A549 (cell line): ENCODE data around the gene PDGFRA. TPM values are rescaled to one million over a fixed set of nuclear protein-coding genes. Genes with fewer than 3 reads are reported as not detected.

ENCODE experiments used
- ATAC-seq, 2 experiments: fragments of 200-7000 bp in 1 of 2; fragments of >200 bp in 1 of 2; cut with Nextera tagmentation in 1 of 2; cut with Tn5 transposase in 1 of 2; 3 replicates each; pipeline versions ENCODE4 v1.8.0 to v1.9.1; 2018 to 2020; ENCODE audit warnings: mild to moderate bottlenecking in 1 of 2, moderate library complexity in 1 of 2
- CTCF ChIA-PET: fragments of 300-600 bp; sonication (Branson Sonifier 250); formaldehyde crosslinking; extraction: SDS; loops from one replicate; lab custom pipeline; 2021; ENCODE audit warnings: antibody characterized with exemption, inconsistent platforms; lab: Yijun Ruan, JAX
- POLR2A ChIA-PET: fragments of 350-600 bp; formaldehyde crosslinking; extraction: SDS; loops from one replicate; lab custom pipeline; 2021; ENCODE audit warnings: antibody characterized with exemption, inconsistent platforms; lab: Yijun Ruan, JAX
- DNase-seq, 2 experiments: peaks; one replicate each; pipeline versions ENCODE4 v3.0.0 to v3.0.0-alpha.2; 2011 to 2016; ENCODE audit warnings: low read depth in 1 of 2, low spot score in 1 of 2
- FAIRE-seq: peaks from 2 replicates; lab custom pipeline; 2011; peaks lifted over from hg19 to GRCh38; lab: Jason Lieb, UNC
- H3K27ac ChIP-seq, 2 experiments: fragments of >200 bp; sonication (Bioruptor Twin); formaldehyde crosslinking; 3 replicates each; pipeline ENCODE4 v1.5.1; 2016 to 2017
- H3K4me1 ChIP-seq: fragments of >200 bp; sonication (Bioruptor Twin); formaldehyde crosslinking; 3 replicates; pipeline ENCODE4 v1.6.1; 2016
- H3K4me2 ChIP-seq: fragments of >200 bp; sonication (Bioruptor Twin); formaldehyde crosslinking; 3 replicates; pipeline ENCODE4 v1.6.1; 2016
- H3K4me3 ChIP-seq: fragments of >200 bp; sonication (Bioruptor Twin); formaldehyde crosslinking; 3 replicates; pipeline ENCODE4 v1.5.1; 2016
- H3K9me3 ChIP-seq: fragments of >200 bp; sonication (Bioruptor Twin); formaldehyde crosslinking; 3 replicates; pipeline ENCODE4 v1.6.1; 2016
- CBX2 ChIP-seq: fragments of 200-600 bp; sonication (generic); IDR thresholded peaks from 2 replicates; pipeline ENCODE4 v1.6.1; 2016; ENCODE audit warnings: low read depth, mild to moderate bottlenecking, borderline replicate concordance
- EHF ChIP-seq: fragments of 250-450 bp; sonication (Bioruptor Pico); IDR thresholded peaks from 2 replicates; pipeline ENCODE4 v1.5.0; 2020; ENCODE audit warnings: mild to moderate bottlenecking
- FOSB ChIP-seq: fragments of 250-450 bp; sonication (Bioruptor Pico); IDR thresholded peaks from 2 replicates; pipeline ENCODE4 v1.5.0; 2020; ENCODE audit warnings: mild to moderate bottlenecking, moderate library complexity
- FOSL2 ChIP-seq, 2 experiments: fragments of 450-650 bp in 1 of 2; fragments of >200 bp in 1 of 2; sonication (Bioruptor Twin) in 1 of 2; formaldehyde crosslinking; IDR thresholded peaks; 2 replicates each; pipeline versions ENCODE4 v1.5.0 to v1.6.1; 2016 to 2020; ENCODE audit warnings: mild to moderate bottlenecking in 1 of 2, moderate library complexity in 1 of 2
- JUNB ChIP-seq: fragments of >200 bp; sonication (Bioruptor Twin); formaldehyde crosslinking; IDR thresholded peaks from 2 replicates; pipeline ENCODE4 v1.6.1; 2016
- KDM5A ChIP-seq: fragments of 200-600 bp; sonication (generic); IDR thresholded peaks from 2 replicates; pipeline ENCODE4 v1.6.1; 2016; ENCODE audit warnings: antibody characterized with exemption, mild to moderate bottlenecking
- MAZ ChIP-seq: fragments of 150-350 bp; IDR thresholded peaks from 2 replicates; pipeline ENCODE4 v1.6.1; 2014; ENCODE audit warnings: antibody characterized with exemption, low read depth, low read length, borderline replicate concordance
- MYC ChIP-seq: IDR thresholded peaks from 2 replicates; pipeline ENCODE4 v1.6.1; 2012; ENCODE audit warnings: mild to moderate bottlenecking, inconsistent platforms, low read length, improper control_type of control experiment, borderline replicate concordance
- NR3C1 ChIP-seq: fragments of >200 bp; sonication (Bioruptor Twin); formaldehyde crosslinking; IDR thresholded peaks from 3 replicates; pipeline ENCODE4 v1.6.1; 2017
- PHF8 ChIP-seq: fragments of 200-600 bp; sonication (generic); IDR thresholded peaks from 2 replicates; pipeline ENCODE4 v1.6.1; 2016; ENCODE audit warnings: low read depth, mild to moderate bottlenecking, antibody characterized with exemption, moderate library complexity, borderline replicate concordance
- RNF2 ChIP-seq: fragments of 200-600 bp; sonication (generic); IDR thresholded peaks from 2 replicates; pipeline ENCODE4 v1.6.1; 2016; ENCODE audit warnings: low read depth, mild to moderate bottlenecking, antibody characterized with exemption, moderate library complexity, borderline replicate concordance
- TFCP2L1 ChIP-seq: fragments of 250-450 bp; sonication (Bioruptor Pico); IDR thresholded peaks from 2 replicates; pipeline ENCODE4 v1.5.0; 2021; ENCODE audit warnings: mild to moderate bottlenecking
- ZNF302 ChIP-seq: fragments of 250-450 bp; sonication (Bioruptor Pico); IDR thresholded peaks from 2 replicates; pipeline ENCODE4 v1.9.0; 2021; ENCODE audit warnings: inconsistent platforms, mild to moderate bottlenecking, moderate library complexity
- WGBS: methylation state at CpG from one replicate; pipeline ENCODE4 v1.1.6; 2017; ENCODE audit errors: missing lambda C conversion rate; 5-methylcytosine and 5-hydroxymethylcytosine counted together
- polyA plus RNA-seq, 4 experiments: library from polyadenylated mRNA; depleted of rRNA in 3 of 4; stranded (reverse); fragments of >200 nt; fragmentation: RNase III in 1 of 4; extraction: RNeasy Plus Mini Kit Qiagen cat#74134 plus additional on column Dnase treatment in 1 of 4; gene quantifications; 2 replicates in 3 of 4; 3 replicates in 1 of 4; pipeline ENCODE4 v1.2.3, GENCODE V29; 2011 to 2017
- TF ChIP-seq, protein P1 (sequence below): fragments of 200-600 bp; sonication (generic); IDR thresholded peaks from 2 replicates; pipeline ENCODE4 v1.6.1; 2016; ENCODE audit warnings: antibody characterized with exemption, mild to moderate bottlenecking, moderate library complexity
- TF ChIP-seq, protein P2 (sequence below): fragments of 250-450 bp; sonication (Bioruptor Pico); IDR thresholded peaks from 2 replicates; pipeline ENCODE4 v1.5.0; 2021; ENCODE audit warnings: mild to moderate bottlenecking, moderate library complexity, borderline replicate concordance
- TF ChIP-seq, protein P3 (sequence below): IDR thresholded peaks from 2 replicates; pipeline ENCODE4 v1.6.1; 2012; ENCODE audit warnings: low read depth, borderline replicate concordance
- TF ChIP-seq, protein P4 (sequence below): fragments of >200 bp; sonication (Bioruptor Twin); formaldehyde crosslinking; IDR thresholded peaks from 3 replicates; pipeline ENCODE4 v1.6.1; 2016

Gene PDGFRA
- polyA plus RNA-seq, 2 of the 4 experiments (the other 2 are of a cell fraction): 0.40 to 0.92 TPM

DNA sequence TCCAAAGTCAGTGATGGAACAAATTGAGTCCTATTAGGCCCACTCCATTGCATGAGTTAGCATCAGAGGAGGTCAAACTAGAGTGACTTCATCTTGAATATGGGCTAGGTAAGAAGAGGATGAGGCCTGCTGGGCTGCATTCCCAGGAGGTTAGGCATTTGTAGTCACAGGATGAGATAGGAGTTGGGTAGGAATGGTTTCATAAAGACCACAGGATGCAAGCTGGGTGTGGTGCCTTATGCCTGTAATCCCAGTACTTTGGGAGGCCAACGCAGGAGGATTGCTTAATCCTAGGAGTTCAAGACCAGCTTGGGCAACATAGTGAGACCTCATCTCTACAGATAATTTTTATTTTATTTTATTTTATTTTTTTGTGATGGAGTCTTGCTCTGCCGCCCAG lies 26.8 kb downstream of the PDGFRA start:
- POLR2A ChIA-PET: no interaction called here
- ATAC-seq: no peak
- H3K4me1 ChIP-seq: no peaks in the 10 kb centered on the region
- H3K4me3 ChIP-seq: no peak overlapping the region
- no peak for DNase-seq
- no peak overlapping the region for H3K4me2 ChIP-seq
- no peak for TF ChIP-seq FOSB
- H3K27ac ChIP-seq: no peak overlapping the region
- CTCF ChIA-PET: interaction anchor here (1.1 kb wide), 1 partner anchor 21 kb away, joined by 4 read pairs; no protein-coding TSS in a partner anchor
- H3K9me3 ChIP-seq: no peaks in the 10 kb centered on the region
- 50% methylated on average over 2 of the region's 2 CpGs for WGBS
- no peak for FAIRE-seq

DNA sequence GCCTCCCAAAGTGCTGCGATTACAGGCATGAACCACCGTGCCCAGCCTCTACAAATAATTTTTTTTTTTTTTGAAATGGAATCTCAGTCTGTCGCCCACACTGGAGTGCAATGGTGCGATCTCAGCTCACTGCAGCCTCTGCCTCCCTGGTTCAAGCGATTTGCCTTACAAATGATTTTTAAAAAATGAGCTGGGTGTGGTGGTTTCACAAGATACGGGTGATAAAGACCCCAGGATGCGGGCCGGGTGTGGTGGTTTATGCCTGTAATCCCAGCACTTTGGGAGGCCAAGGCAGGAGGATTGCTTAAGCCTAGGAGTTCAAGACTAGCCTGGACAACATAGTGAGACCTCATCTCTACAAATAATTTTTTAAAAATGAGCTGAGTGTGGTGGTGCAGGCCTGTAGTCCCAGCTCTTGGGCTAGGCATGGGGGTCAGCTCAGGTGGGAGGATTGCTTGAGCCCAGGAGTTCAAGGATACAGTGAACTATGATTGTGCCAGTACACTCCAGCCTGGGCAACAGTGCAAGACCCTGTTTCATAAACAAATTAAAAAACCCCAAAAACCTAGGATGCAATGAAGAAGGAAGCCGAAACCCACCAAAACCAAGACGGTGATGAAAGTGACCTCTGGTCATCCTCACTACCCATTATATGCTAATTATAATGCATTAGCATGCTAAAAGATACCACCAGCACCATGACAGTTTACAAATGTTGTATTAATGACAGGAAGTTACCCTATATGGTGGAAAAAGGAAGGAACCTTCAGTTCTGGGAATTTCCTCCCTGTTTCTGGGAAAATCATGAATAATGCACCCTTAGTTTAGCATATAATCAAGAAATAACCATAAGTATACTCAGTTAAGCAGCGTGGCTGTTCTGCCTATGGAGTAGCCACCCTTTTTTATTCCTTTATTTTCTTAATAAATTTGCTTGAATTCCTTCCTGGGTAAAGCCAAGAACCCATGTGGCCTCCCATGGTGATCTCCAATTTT lies 27.7 kb downstream of the PDGFRA start:
- no peak for ATAC-seq
- DNase-seq: no peak
- H3K4me2 ChIP-seq: no peak overlapping the region
- no peak for TF ChIP-seq EHF (CRISPR knock-in tag)
- TF ChIP-seq, protein P1, sequence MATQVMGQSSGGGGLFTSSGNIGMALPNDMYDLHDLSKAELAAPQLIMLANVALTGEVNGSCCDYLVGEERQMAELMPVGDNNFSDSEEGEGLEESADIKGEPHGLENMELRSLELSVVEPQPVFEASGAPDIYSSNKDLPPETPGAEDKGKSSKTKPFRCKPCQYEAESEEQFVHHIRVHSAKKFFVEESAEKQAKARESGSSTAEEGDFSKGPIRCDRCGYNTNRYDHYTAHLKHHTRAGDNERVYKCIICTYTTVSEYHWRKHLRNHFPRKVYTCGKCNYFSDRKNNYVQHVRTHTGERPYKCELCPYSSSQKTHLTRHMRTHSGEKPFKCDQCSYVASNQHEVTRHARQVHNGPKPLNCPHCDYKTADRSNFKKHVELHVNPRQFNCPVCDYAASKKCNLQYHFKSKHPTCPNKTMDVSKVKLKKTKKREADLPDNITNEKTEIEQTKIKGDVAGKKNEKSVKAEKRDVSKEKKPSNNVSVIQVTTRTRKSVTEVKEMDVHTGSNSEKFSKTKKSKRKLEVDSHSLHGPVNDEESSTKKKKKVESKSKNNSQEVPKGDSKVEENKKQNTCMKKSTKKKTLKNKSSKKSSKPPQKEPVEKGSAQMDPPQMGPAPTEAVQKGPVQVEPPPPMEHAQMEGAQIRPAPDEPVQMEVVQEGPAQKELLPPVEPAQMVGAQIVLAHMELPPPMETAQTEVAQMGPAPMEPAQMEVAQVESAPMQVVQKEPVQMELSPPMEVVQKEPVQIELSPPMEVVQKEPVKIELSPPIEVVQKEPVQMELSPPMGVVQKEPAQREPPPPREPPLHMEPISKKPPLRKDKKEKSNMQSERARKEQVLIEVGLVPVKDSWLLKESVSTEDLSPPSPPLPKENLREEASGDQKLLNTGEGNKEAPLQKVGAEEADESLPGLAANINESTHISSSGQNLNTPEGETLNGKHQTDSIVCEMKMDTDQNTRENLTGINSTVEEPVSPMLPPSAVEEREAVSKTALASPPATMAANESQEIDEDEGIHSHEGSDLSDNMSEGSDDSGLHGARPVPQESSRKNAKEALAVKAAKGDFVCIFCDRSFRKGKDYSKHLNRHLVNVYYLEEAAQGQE: no peak
- TF ChIP-seq TFCP2L1 (CRISPR knock-in tag): no peak
- TF ChIP-seq JUNB: no peak
- no peak for TF ChIP-seq KDM5A
- no peak for TF ChIP-seq PHF8
- TF ChIP-seq, all 56 proteins: peak for 0
- no peaks in the 10 kb centered on the region for H3K4me1 ChIP-seq
- CTCF ChIA-PET: interaction anchor here (1.1 kb wide), 1 partner anchor 22 kb away, joined by 4 read pairs; no protein-coding TSS in a partner anchor
- POLR2A ChIA-PET: no interaction called here
- no peak overlapping the region for H3K4me3 ChIP-seq
- no peak overlapping the region for H3K27ac ChIP-seq
- no peaks in the 10 kb centered on the region for H3K9me3 ChIP-seq
- WGBS: 43% methylated on average over 11 of the region's 11 CpGs
- FAIRE-seq: no peak

DNA sequence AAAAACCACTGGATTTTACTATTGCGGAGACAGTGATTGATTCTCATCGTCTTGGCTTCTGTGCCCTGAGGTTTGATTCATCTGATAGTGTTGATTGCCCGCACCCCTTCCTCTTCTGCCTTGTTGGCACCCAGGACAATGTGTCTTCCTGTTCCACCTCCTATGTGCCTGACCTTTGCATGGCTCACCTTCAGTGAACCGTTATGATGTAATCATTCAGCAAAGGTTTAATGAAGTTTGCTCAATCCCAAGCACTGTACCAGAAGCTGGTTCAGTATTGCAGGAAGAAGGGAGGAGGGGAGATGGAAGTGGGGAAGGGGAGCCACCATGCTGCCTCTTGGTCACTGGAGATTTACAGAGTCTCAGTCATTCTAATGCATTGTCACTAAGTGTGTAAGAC lies 36.3 kb downstream of the PDGFRA start:
- ATAC-seq (no peak), DNase-seq (no peak), FAIRE-seq (no peak)
- TF ChIP-seq, protein P2, sequence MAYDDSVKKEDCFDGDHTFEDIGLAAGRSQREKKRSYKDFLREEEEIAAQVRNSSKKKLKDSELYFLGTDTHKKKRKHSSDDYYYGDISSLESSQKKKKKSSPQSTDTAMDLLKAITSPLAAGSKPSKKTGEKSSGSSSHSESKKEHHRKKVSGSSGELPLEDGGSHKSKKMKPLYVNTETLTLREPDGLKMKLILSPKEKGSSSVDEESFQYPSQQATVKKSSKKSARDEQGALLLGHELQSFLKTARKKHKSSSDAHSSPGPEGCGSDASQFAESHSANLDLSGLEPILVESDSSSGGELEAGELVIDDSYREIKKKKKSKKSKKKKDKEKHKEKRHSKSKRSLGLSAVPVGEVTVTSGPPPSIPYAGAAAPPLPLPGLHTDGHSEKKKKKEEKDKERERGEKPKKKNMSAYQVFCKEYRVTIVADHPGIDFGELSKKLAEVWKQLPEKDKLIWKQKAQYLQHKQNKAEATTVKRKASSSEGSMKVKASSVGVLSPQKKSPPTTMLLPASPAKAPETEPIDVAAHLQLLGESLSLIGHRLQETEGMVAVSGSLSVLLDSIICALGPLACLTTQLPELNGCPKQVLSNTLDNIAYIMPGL: no peak
- Histone ChIP-seq H3K27ac (no peak overlapping the region), H3K4me2 (no peak overlapping the region), H3K4me3 (no peak overlapping the region), H3K9me3 (no peaks in the 10 kb centered on the region), H3K4me1 (no peaks in the 10 kb centered on the region)
- POLR2A ChIA-PET: no interaction called here
- WGBS: 45% methylated on average over 4 of the region's 4 CpGs
- CTCF ChIA-PET: no interaction called here

DNA sequence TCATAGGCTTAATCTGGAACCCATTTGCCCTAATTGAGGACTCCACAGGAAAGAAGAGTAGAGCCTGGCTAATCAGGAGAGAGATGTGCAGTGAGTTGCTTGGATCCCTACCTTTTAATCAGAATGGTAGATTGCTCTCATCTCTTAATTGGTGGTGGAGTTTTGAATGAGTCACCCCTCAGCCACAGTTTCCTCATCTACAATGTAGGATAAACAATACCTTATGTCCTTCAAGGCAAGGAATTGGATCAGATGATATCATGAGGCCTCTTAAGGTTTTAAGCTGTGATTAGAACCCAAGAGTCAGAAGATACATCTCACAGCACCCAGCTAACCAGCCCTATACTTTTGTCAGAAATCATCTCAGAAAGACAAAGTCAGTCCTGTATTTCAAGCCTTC lies 39.1 kb downstream of the PDGFRA start:
- no peak overlapping the region for H3K4me3 ChIP-seq
- H3K27ac ChIP-seq: no peak overlapping the region
- no peaks in the 10 kb centered on the region for H3K9me3 ChIP-seq
- ATAC-seq (no peak), DNase-seq (no peak), FAIRE-seq (no peak)
- ChIA-PET CTCF (no interaction called here), POLR2A (no interaction called here)
- TF ChIP-seq, protein P3, sequence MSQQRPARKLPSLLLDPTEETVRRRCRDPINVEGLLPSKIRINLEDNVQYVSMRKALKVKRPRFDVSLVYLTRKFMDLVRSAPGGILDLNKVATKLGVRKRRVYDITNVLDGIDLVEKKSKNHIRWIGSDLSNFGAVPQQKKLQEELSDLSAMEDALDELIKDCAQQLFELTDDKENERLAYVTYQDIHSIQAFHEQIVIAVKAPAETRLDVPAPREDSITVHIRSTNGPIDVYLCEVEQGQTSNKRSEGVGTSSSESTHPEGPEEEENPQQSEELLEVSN: no peak
- TF ChIP-seq RNF2: no peak
- TF ChIP-seq NR3C1: no peak
- TF ChIP-seq, protein P4, sequence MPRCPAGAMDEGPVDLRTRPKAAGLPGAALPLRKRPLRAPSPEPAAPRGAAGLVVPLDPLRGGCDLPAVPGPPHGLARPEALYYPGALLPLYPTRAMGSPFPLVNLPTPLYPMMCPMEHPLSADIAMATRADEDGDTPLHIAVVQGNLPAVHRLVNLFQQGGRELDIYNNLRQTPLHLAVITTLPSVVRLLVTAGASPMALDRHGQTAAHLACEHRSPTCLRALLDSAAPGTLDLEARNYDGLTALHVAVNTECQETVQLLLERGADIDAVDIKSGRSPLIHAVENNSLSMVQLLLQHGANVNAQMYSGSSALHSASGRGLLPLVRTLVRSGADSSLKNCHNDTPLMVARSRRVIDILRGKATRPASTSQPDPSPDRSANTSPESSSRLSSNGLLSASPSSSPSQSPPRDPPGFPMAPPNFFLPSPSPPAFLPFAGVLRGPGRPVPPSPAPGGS: no peak
- TF ChIP-seq MAZ: no peak
- no peak for TF ChIP-seq CBX2
- no peak for TF ChIP-seq FOSL2 (IDR thresholded peaks at IDR 0.05)
- TF ChIP-seq FOSL2 (CRISPR knock-in tag; IDR thresholded peaks at IDR 0.05): no peak
- no peak for TF ChIP-seq MYC
- no peak for TF ChIP-seq ZNF302 (CRISPR knock-in tag)
- no peak overlapping the region for H3K4me2 ChIP-seq
- no peaks in the 10 kb centered on the region for H3K4me1 ChIP-seq
